ENCODE results near the gene MS4A6A.

DNA sequence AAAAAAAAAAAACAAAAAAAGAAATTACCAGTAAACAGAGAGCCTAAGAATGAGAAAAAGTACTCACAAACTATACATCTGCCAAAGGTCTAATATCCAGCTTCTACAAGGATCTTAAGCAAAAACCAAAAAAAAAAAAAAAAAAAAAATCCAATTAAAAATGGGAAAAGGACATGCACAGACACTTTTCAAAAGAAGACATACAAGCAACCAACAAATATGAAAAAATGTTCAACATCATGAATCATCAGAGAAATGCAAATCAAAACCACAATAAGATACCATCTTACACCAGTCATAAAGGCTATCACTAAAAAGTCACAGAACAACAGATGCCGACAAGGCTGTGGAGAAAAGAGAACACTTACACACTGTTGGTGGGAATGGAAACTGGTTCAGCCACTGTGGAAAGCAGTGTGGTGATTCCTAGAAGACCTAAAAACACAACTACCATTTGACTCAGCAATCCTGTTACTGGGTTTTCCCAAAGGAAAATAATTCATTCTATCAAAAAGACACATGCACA is 18.3 kb downstream of the MS4A6A start:
- TF ChIP-seq, protein P1, sequence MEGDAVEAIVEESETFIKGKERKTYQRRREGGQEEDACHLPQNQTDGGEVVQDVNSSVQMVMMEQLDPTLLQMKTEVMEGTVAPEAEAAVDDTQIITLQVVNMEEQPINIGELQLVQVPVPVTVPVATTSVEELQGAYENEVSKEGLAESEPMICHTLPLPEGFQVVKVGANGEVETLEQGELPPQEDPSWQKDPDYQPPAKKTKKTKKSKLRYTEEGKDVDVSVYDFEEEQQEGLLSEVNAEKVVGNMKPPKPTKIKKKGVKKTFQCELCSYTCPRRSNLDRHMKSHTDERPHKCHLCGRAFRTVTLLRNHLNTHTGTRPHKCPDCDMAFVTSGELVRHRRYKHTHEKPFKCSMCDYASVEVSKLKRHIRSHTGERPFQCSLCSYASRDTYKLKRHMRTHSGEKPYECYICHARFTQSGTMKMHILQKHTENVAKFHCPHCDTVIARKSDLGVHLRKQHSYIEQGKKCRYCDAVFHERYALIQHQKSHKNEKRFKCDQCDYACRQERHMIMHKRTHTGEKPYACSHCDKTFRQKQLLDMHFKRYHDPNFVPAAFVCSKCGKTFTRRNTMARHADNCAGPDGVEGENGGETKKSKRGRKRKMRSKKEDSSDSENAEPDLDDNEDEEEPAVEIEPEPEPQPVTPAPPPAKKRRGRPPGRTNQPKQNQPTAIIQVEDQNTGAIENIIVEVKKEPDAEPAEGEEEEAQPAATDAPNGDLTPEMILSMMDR (conservative IDR thresholded peaks at IDR 0.05 in 1 of 2, IDR thresholded peaks at IDR 0.05 in 1 of 2; ENCODE audit: low read depth in 1 of 2, low read length in 2 of 2) = no peak
- TF ChIP-seq EZH2 (IDR thresholded peaks at IDR 0.05; ENCODE audit: low read length, missing control alignments) = no peak
